PFSK-1 (cell line): ENCODE data around the gene CARD9.

Source experiments
- POLR2AphosphoS5 ChIP-seq: IDR thresholded peaks from 2 replicates; pipeline ENCODE4 v1.6.1; 2012; ENCODE audit warnings: low read depth, mild to moderate bottlenecking, control low read depth, low read length, moderate library complexity
- SIN3A ChIP-seq: IDR thresholded peaks from 2 replicates; pipeline ENCODE4 v1.6.1; 2012; ENCODE audit warnings: mild to moderate bottlenecking, low read length, moderate library complexity, borderline replicate concordance; ENCODE audit not compliant: insufficient read depth
- TAF1 ChIP-seq: IDR thresholded peaks from 2 replicates; pipeline ENCODE4 v1.6.1; 2012; ENCODE audit warnings: low read length, control low read depth, borderline replicate concordance; ENCODE audit not compliant: insufficient read depth
- TF ChIP-seq, protein P1 (sequence below), 2 experiments: IDR thresholded peaks; 2 replicates each; pipeline versions ENCODE4 v1.6.1 to v1.8.0; 2011 to 2012; ENCODE audit warnings: low read depth in 2 of 2, low read length in 2 of 2, control low read depth in 1 of 2, inconsistent platforms in 1 of 2, mild to moderate bottlenecking in 1 of 2, moderate library complexity in 1 of 2; ENCODE audit not compliant: insufficient read depth in 1 of 2

DNA sequence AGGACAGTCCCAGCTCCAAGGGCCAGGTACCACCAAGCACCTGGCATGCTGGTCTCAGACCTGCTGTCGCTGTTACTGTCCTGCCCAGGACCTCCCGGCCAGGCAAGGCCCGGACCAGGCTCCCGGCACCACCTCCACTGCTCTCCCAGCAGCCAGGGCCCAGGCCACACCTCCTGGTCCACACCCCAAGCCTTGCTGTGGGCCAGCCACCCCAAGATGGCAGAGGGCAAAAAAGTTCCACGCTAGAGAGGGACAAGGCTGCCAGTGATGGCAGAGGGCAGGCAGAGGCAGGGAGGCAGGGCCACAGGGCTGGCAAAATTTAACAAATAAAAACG is 11.1 kb downstream of the CARD9 start:
- TF ChIP-seq POLR2AphosphoS5 (no peak), TAF1 (no peak), SIN3A (no peak)
- TF ChIP-seq, protein P1, sequence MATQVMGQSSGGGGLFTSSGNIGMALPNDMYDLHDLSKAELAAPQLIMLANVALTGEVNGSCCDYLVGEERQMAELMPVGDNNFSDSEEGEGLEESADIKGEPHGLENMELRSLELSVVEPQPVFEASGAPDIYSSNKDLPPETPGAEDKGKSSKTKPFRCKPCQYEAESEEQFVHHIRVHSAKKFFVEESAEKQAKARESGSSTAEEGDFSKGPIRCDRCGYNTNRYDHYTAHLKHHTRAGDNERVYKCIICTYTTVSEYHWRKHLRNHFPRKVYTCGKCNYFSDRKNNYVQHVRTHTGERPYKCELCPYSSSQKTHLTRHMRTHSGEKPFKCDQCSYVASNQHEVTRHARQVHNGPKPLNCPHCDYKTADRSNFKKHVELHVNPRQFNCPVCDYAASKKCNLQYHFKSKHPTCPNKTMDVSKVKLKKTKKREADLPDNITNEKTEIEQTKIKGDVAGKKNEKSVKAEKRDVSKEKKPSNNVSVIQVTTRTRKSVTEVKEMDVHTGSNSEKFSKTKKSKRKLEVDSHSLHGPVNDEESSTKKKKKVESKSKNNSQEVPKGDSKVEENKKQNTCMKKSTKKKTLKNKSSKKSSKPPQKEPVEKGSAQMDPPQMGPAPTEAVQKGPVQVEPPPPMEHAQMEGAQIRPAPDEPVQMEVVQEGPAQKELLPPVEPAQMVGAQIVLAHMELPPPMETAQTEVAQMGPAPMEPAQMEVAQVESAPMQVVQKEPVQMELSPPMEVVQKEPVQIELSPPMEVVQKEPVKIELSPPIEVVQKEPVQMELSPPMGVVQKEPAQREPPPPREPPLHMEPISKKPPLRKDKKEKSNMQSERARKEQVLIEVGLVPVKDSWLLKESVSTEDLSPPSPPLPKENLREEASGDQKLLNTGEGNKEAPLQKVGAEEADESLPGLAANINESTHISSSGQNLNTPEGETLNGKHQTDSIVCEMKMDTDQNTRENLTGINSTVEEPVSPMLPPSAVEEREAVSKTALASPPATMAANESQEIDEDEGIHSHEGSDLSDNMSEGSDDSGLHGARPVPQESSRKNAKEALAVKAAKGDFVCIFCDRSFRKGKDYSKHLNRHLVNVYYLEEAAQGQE (IDR thresholded peaks at IDR 0.05; ENCODE audit: insufficient read depth in 1 of 2, low read depth in 2 of 2, low read length in 2 of 2), result no peak
